ENCODE data around the gene TPSB2.

DNA sequence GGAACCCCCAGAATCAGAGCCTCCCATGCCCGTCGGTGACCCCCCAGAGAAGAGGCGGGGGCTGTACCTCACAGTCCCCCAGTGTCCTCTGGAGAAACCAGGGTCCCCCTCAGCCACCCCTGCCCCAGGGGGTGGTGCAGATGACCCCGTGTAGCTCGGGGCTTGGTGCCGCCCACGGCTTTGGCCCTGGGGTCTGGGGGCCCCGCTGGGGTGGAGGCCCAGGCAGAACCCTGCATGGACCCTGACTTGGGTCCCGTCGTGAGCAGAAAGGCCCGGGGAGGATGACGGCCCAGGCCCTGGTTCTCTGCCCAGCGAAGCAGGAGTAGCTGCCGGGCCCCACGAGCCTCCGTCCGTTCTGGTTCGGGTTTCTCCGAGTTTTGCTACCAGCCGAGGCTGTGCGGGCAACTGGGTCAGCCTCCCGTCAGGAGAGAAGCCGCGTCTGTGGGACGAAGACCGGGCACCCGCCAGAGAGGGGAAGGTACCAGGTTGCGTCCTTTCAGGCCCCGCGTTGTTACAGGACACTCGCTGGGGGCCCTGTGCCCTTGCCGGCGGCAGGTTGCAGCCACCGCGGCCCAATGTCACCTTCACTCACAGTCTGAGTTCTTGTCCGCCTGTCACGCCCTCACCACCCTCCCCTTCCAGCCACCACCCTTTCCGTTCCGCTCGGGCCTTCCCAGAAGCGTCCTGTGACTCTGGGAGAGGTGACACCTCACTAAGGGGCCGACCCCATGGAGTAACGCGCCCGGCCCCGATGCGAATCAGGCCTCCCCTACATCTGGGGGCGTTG lies 8.9 kb downstream of the TPSB2 start:
- TF ChIP-seq CTCF (IDR thresholded peaks at IDR 0.05; ENCODE audit: insufficient read depth, low read depth, low read length) (no peak), EZH2 (IDR thresholded peaks at IDR 0.05; ENCODE audit: insufficient read depth, low read length) (no peak)

All from astrocyte (in vitro differentiated cells and primary cell).